GM21786 (cell line): Measurements from ENCODE around the gene ANKS4B.
"Not testable (repeated sequence)": the region's sequence is repeated elsewhere in the genome, so short reads cannot be mapped to it uniquely, and the experiment has no call there.

Experiments
- ATAC-seq: cut with Tn5 transposase; IDR thresholded peaks from one replicate; pipeline ENCODE4 v1.9.1; 2021; ENCODE audit not compliant: unreplicated experiment

ANKS4B gene, protein sequence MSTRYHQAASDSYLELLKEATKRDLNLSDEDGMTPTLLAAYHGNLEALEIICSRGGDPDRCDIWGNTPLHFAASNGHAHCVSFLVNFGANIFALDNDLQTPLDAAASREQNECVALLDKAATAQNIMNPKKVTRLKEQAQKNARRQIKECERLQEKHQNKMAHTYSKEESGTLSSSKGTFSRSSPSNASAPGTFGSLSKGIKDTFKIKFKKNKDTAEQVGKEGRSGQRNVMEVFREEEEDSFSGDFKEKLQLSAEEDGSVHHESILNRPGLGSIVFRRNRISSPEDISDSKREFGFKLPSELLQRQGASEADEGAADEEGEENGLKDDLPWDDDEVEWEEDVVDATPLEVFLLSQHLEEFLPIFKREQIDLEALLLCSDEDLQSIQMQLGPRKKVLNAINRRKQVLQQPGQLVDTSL

DNA sequence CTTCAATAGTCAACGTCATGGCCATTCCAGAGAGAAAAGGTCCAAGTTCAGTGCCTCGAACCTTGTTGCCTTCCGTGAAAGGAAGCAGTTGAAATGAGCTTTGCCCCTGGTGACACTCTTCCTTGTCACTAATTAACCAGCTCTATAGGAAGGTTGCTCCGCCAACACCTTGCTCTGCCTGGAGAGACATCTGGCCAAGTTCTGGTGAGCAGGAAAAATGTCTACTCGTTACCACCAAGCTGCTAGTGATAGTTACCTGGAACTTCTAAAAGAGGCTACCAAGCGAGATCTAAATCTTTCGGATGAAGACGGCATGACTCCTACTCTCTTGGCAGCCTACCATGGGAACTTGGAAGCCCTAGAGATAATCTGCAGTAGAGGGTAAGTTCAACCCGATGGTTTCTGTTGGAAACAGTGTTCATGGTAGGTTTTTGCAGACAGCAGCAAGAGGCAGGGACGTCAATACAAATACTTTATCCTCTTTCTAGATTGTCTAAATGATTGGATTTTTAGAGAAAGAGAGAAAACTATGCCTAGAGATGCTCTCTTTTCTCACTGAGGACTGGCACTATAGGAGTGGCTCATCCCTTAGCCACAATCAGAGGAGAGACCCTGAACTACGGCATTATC lies at the start of gene ANKS4B:
Gene ANKS4B (plus strand): TSS at position 179 of the 630 bp plus-strand sequence. CDS start 39 bp downstream, at position 218.
- no peak for ATAC-seq

DNA sequence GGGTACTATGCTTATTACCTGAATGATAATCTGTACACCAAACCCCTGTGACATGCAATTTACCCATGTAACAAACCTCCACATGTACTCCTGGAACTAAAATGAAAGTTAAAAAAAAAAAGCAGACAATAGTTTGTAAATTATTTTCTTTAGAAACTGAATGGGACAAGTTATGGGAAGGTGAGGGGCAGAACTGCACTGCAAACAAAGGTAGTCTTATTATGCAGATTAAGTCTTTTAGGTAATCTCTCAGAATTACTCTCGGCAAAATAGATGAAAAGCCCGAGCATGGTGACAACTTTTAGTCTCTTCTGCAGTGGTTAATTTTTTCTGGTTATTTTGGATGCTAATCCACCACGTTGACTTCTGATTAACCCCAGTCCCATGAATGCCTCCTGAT lies 49.5 kb upstream of the ANKS4B start:
- ATAC-seq: no peak

DNA sequence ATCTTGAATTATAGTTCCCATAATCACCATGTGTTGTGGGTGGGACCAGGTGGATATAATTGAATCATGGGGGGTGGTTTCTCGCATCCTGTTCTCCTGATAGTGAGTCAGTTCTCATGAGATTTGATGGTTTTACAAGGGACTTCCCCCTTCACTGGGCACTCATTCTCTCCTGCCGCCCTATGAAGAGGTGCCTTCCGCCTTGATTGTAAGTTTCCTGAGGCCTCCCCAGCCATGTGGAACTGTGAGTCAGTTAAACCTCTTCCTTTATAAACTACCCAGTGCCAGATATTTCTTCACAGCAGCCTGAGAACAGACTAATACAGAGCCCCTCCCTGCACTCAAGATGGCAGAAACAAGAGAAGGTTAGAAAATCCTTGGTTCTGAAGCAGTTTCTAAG lies 48.7 kb upstream of the ANKS4B start:
- ATAC-seq: no peak

DNA sequence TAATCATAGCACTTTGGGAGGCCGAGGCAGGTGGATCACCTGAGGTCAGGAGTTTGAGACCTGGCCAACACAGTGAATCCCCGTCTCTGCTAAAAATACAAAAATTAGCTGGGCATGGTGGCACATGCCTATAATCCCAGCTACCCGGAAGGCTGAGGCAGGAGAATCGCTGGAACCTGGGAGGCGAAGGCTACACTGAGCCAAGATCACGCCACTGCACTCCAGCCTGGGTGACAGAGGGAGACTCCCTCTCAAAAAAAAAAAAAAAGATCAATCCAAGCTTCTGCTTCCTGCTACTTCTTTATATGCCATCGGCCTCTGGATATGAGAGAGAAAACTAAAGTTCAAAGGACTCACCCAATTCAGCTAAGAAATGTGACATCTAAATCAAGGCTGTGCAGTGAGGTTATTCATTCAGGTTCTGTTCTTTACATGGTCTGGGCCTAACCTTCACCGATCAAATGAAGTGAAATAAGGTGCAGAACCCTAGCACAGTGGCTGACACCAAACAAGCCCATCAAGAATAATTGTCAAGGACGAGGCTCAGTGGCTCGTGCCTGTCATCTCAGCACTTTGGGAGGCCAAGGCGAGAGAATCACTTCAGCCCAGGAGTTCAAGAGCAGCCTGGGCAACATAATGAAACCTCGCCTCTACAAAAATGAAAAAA lies 47.7 kb upstream of the ANKS4B start:
- ATAC-seq: no peak

DNA sequence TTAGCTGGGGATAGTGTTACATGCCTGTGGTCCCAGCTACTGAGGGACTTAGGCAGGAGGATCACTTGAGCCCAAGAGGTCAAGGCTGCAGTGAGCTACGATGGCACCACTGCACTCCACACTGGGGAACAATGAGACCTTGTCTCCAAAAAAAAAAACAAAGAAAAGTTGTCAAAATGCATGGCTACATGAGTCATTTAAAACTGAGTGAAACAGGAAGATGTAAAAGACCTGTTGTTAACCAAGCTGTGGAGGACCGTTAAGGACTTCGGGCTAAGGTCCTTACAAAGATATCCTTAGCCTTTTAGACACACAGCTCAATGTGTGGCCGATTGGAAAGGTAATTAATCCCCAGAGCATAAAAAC lies 47.2 kb upstream of the ANKS4B start:
- ATAC-seq: no peak

DNA sequence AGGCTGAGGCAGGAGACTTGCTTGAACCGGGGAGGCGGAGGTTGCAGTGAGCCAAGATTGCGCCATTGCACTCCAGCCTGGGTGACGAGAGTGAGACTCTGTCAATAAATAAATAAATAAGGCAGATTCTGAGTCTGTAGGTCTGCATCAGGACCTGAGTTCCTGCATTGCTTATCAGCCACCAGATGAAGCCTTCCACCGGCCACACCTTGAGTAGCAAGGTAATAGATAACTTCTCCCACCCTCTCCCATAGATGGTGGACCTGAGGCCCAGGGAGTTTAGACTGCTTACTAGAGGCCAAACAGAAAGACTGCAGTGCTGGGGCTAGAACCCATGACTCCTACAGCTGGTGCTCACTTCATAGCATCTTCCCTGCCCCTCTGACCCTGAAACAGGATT lies 44.2 kb upstream of the ANKS4B start:
- no peak for ATAC-seq

DNA sequence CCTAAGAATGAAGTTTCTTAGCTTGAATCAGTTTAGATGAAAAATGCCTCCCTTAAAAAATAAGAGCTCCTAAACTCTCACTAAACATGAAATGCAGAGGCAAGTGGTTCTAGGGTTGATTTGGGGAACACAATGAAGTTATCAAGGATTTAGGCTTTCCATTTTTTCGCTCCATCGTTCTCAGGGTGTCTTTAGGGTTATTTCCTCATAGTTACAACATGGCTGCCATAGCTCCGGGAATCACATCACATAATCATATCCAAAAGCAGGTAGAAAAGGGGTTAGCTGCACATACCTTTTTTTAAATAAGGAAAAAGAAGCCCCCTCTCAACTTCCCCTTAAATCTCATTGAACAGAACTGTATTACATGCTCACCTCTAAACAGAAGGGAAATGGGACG lies 43.5 kb upstream of the ANKS4B start:
- ATAC-seq: no peak

DNA sequence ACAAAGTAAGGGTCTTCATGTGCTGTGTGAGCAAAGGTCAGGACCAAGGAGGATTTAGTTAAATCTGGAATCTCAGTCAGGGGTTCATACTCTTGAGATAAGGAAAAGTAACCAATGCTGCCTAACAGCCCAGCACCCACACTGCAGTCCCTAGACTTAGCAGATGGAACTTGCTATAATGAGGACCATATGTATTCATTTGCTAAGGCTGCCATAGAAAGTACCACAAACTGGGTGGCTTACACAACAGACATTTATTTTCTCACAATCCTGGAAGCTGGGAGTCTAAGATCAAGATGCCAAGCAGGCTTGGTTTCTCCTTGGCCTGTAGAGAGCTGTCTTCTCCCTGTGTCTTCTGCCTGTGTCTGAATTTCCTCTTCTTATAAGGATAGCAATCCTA lies 42.9 kb upstream of the ANKS4B start:
- ATAC-seq: no peak

DNA sequence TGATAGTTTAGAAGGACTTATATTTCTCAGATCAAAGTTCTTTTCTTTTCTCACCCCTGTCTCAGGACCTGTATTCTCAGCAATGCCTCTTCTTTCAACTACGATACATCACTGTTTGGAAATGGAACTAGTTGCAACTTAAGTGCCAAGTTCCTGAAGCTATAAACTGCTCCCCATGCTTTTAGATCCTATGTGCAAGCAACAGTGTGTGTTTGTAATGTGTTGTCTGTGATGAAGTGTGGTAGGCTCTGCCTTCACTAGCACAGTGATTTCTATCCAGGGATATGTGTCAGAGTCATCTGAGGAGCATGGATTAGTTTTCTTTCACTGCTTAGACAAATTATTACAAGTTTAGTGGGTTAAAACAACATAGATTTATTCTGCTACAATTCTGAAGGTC lies 40.5 kb upstream of the ANKS4B start:
- no peak for ATAC-seq

DNA sequence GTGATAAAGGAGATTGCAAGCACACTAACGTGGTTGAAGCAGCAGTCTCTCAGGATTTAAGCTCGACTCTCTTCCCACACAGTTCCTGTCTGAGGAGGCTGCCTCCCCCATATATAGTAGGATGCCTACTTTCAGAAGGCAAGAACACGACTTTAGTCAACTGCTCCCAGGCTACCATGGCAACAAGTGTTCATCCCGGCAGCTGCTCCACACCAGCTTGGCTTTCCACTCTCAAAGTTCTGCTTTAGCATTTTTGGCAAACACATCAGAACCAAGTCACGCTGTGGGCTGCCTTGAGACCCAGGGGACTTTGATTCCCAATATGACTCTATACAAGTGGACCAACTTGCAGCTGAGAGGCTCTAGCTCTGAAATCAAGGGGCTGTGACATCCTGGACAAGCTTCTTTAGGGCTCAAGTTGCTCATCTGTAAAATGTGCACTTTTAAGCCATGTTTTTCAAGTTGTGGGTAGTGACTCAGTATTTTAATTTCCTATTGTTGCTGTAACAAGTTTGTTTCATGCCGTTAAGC lies 38.7 kb upstream of the ANKS4B start:
- no peak for ATAC-seq

DNA sequence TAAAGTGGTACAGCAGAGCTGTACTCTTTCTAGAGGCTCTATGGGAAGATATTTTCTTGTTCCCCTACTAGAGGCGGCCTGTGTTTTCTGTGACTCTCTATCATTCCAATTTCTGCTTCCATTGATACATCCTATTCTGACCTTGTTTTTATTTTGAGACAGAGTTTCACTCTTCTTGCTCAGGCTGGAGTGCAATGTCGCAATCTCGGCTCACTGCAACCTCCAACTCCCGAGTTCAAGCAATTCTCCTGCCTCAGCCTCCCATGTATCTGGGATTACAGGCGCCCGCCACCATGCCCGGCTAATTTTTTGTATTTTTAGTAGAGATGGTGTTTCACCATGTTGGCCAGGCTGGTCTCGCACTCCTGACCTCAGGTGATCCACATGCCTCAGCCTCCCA lies 38.2 kb upstream of the ANKS4B start:
- ATAC-seq: not testable (repeated sequence)

DNA sequence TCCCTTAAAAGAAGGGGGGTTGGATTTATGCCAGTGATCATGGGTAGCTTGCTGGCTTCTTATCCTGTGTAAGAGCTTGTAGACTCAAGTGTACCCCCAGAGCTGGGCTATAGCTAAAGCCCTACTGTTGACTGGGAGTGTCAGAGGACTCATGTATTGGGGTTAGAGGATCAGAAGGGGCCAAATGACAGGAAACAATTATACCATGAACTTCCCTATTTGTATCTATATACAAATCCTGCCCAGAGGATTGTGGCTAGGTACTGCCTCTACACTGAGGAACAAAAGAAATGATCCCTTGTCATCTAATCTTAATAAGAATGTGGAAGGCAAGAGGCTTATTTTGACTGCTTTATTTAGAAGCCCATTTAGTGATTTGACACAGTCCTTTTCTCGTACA lies 36.4 kb upstream of the ANKS4B start:
- no peak for ATAC-seq

DNA sequence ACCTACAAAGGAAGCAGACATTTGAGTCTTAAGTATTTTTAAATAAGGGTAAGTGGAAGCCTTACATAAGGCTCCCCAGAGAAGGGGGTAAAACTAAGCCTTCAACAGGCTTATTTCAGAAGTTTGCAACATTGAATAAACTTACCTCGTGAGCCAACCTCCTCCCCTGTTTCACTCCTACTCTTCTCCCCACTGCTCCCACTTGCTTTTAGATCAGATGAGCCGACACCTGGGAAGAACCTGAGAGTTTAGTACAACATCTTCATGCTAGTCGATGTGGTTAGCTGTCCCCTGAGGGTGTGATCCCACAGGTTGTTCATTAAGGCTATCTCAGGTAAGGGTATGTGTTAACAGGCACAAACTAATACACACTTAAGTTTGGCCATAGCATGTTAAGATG lies 35.9 kb upstream of the ANKS4B start:
- no peak for ATAC-seq

DNA sequence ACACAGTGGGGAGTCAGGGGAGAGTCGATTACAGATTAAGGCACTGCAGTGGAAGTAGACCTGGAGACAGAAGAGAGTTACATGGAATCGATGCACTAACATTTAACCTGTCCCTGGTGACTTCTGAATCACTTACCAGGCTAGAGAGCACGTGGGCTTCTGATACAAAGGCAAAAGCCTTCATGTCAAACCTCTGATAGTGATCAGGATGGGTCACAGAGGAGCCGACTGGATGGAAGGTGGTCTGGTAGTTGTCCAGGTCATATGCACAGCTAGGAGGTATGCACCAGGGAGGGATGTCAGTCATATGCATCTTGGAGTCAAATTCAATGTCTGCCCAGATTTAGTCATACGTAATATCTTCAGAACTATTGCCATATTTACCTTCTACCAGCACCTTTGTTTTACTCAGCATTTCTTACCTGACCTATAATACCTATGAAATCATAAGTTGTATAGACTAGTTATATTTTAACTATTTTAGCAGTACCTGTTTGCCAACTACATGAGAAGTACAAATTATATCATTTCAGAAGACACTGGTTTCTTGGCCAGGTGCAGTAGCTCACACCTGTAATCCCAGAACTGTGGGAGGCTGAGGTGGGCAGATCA lies 33.8 kb upstream of the ANKS4B start:
- no peak for ATAC-seq

DNA sequence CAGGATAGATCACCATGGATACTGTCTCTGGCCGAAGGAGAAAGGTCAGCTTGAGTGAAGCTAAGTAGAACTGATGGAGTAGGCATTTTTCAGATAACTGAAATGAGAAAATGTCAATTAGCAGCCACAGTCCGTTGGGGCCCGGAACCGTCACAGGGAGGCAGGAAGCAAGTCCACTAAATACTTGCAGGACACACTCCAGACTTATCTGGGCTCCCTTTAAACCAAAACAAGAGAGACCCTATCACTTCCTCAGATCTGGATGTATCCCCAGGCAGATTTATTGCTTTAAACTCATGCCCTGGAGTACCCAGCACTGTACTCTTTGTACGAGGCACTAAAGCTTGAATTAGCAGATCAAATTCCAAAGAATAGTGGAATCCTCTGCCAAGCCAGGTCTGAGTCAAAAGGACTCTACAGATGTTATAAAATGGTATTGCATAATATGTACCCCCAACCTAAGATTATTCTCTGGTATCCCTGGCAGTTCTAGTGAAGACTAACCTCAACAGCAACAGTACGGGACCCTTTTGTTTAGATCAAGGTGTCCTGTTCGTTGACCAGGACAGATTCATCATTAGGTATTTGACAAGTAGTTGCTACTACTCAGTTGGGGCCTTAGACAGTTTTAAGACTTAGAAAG lies 30.2 kb upstream of the ANKS4B start:
- ATAC-seq: no peak

DNA sequence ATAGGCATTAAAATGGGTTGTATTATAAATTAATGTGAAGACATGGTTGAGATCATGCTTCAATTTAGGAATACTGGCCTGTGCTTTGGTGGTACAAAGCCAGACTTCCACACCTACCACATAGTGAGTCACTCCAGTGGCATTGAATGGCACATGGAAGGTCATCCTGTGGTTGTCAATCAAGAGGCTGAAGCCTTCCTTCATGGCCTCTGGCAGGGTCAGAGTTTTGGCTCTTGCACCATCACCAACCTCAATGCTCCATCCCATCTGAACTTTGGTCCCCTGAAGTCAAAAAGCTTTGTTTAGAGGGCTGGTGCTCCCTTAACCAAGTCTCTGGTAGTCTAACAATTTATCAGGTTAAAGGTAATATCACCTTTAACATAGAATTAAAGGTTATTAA lies 28.2 kb upstream of the ANKS4B start:
- no peak for ATAC-seq

DNA sequence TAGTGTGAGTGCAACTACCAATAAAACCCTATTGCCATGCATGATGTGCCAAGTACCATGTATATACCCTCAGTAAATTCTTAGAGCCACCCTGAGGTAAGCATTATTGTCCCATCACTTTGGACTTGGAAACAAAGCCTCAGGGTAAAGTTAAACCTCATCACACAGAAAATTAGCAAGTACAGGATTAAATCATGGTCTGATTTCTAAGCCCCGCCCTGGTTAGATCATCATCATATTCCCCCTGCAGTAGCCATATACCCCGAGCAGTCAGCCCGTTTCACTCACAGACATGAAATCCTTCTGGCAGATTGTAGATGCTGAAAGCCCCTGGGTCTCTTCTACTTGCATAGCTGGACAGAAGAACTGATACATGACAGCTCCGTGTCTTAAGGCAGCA lies 26.9 kb upstream of the ANKS4B start:
- no peak for ATAC-seq

DNA sequence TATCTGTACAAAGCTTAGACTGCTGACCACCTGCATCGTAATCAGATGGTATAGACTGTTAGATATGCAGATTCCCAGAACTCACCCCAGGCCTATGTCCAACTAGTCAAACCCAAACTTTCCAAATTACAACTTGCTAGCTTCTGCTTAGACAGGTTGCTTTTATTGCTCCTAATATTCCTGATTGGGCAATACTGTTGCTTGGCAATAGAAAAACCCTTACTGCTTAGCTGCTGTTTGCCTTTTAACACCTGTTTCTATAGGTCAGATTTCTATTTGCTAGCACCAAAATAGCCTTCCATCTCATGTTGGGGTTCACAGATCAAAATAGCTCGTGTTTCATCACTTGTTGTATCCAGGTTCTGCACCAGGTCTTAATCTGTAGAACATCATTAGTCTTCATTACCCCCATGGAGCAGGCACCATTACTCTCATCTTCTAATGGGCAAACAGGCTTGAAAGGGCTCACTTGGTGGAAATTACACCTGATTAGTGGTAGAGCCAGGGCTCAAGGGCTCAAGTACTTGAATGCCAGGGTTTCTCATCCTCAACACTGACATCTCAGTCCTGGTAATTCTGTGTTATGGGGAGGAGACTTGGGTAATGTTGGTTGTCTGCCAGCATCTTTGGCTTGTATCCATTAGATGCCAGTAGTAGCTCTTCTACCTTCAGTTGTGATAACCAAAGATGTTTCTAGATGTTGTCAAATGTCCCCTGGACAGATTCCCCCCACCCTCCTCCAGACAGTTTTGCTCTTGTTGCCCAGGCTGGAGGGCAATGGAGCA lies 24.9 kb upstream of the ANKS4B start:
- ATAC-seq: no peak

DNA sequence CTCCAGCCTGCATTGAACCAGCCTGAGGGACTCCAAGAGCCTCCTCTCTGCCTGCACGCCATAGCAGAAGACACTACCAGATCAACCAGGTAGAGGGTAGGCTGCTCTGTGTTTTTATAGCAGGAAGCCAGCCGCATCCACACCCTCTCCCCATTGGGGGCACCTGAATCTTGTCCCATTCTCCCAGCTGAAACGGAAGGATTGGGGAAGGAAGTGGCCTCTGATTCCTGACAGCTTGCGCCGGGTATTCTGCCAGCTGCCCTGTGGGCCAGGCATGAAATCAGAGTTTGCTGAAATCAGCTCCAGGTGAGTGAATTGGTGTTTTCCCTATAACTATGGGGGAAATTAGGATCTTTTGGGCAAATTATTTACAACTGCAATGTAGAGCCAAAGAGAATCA lies 22.0 kb upstream of the ANKS4B start, which contains the start of gene ZP2:
Gene ZP2 (minus strand): TSS at position 89 of the 400 bp plus-strand sequence. CDS start 27 bp downstream, at position 62.
- no peak for ATAC-seq

DNA sequence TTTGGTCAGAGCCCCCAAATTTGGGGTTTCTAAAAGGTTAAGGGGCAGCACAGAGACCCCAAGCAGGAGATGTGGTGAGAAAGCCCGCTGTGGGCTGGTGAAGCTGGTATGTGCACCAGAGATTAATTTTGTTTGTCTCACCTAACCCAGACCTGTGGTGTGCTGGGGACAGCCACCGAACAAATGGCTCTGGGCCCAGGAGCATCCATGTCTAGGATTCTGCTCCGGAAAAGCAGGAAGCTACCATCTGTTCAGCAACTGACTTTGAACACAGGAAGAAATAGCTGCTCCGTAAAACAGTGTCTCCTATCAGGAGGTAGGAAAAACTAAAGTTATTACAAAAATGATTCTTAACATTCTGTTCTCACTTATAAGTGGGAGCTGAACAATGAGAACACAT lies 19.4 kb upstream of the ANKS4B start:
- no peak for ATAC-seq
